Astrocyte of the spinal cord (primary cell): Measurements from ENCODE around the gene SRA1.

ENCODE experiments used
- DNase-seq: peaks from one replicate; pipeline ENCODE4 v3.0.0; 2011; ENCODE audit warnings: low read depth, low spot score
- H3K4me3 ChIP-seq: 2 replicates; pipeline ENCODE4 v1.5.1; 2011; ENCODE audit warnings: low read depth, mild to moderate bottlenecking, low read length, moderate library complexity
- in situ Hi-C: cut with HindIII; loops from 2 replicates; pipeline ENCODE4 v1.10.0; 2017; ENCODE audit warnings: low sequenced_read_pairs
- TF ChIP-seq, protein P1 (sequence below): IDR thresholded peaks from 2 replicates; pipeline ENCODE4 v1.5.1; 2012; ENCODE audit warnings: low read depth, mild to moderate bottlenecking, low read length, inconsistent platforms

SRA1 gene

DNA sequence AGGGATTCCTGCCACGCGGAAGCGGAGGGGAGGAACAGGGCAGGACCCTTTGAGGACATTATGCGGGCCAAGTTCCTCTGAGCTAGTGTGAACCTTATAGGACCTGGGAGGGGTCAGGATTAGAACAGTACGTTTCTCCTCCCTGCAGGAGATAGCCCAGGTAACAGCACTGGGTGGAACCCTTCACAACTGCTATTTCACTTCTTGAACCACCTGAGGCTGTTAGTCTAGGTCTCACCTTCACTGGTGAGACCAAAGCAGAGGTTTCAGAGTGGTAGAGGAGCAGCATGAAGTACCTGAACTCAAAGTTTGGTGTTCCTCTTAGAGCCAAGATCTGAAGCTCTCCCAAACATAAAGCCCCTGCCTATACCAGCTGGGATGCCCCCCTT, 9.0 kb downstream of the SRA1 start:
- TF ChIP-seq, protein P1, sequence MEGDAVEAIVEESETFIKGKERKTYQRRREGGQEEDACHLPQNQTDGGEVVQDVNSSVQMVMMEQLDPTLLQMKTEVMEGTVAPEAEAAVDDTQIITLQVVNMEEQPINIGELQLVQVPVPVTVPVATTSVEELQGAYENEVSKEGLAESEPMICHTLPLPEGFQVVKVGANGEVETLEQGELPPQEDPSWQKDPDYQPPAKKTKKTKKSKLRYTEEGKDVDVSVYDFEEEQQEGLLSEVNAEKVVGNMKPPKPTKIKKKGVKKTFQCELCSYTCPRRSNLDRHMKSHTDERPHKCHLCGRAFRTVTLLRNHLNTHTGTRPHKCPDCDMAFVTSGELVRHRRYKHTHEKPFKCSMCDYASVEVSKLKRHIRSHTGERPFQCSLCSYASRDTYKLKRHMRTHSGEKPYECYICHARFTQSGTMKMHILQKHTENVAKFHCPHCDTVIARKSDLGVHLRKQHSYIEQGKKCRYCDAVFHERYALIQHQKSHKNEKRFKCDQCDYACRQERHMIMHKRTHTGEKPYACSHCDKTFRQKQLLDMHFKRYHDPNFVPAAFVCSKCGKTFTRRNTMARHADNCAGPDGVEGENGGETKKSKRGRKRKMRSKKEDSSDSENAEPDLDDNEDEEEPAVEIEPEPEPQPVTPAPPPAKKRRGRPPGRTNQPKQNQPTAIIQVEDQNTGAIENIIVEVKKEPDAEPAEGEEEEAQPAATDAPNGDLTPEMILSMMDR, result no peak
- in situ Hi-C loops, result no loop called here
- H3K4me3 ChIP-seq, result no peak overlapping the region
- no peak for DNase-seq

GRCh38 chr5:140547508-140548299, 9.6 kb downstream of the SRA1 start, which contains the start of gene EIF4EBP3:
Gene EIF4EBP3, plus strand, starts transcription at chr5:140547662. Its CDS starts 76 bp downstream, at chr5:140547738.
- TF ChIP-seq, protein P1, result peak; percentile 51
- in situ Hi-C loops, result no loop called here
- DNase-seq, result peak; percentile 95
- peak within 1 kb of the TSS; percentile 36 for H3K4me3 ChIP-seq

- no peak overlapping the region for H3K4me3 ChIP-seq
- DNase-seq, result no peak
- TF ChIP-seq, protein P1, result no peak
- in situ Hi-C loops, result no loop called here
Measured at GRCh38 chr5:140546851-140547507, 10.3 kb downstream of the SRA1 start.

GRCh38 chr5:140545606-140546005, 11.7 kb downstream of the SRA1 start:
- DNase-seq, result no peak

DNA sequence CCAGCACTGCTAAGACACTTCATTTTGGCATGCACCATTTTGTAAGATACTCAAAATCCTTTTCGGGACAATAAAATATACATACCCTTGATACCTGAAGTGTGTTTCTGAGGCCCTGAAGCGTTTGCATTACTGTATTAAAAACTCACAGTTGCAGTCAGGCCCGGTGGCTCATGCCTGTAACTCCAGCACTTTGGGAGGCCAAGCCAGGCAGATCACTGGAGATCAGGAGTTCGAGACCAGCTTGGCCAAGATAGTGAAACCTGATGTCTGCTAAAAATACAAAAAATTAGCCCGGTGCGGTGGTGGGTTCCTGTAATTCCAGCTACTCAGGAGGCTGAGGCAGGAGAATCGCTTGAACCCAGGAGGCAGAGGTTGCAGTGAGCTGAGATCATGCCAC, 12.3 kb downstream of the SRA1 start:
- H3K4me3 ChIP-seq, result no peak overlapping the region
- TF ChIP-seq, protein P1, result no peak
- in situ Hi-C loops, result no loop called here
- no peak for DNase-seq

More at GRCh38 chr5:140545606-140546005, 11.7 kb downstream of the SRA1 start:
- H3K4me3 ChIP-seq, result no peak overlapping the region
- in situ Hi-C loops, result no loop called here
- TF ChIP-seq, protein P1, result no peak

- TF ChIP-seq, protein P1, result no peak
- in situ Hi-C loops, result no loop called here
- DNase-seq, result no peak
- no peak overlapping the region for H3K4me3 ChIP-seq
Measured at GRCh38 chr5:140542972-140543371, 14.3 kb downstream of the SRA1 start.
